ENCODE measurements around the gene AKAP7. TPM values are rescaled to one million over a fixed set of nuclear protein-coding genes. Genes with fewer than 3 reads are reported as not detected.
"Not testable (repeated sequence)": the region's sequence is repeated elsewhere in the genome, so short reads cannot be mapped to it uniquely, and the experiment has no call there.

AKAP7 gene
- total RNA-seq, 4 donors from 2014 or later, result 6.2 to 18.7 (median 8.4) TPM

- no peak for TF ChIP-seq POLR2A (IDR thresholded peaks at IDR 0.05; ENCODE audit: low read depth)
- TF ChIP-seq EP300 (IDR thresholded peaks at IDR 0.05), result no peak
- no peak for TF ChIP-seq CTCF (IDR thresholded peaks at IDR 0.05)
- TF ChIP-seq POLR2AphosphoS5 (IDR thresholded peaks at IDR 0.05), result no peak
- WGBS, result 86% methylated on average over 3 of the region's 3 CpGs
- intact Hi-C loops (cut with DNase I), result no loop called here
- H3K36me3 ChIP-seq, result no peaks in the 10 kb centered on the region
- peaks cover 0 to 17% (median 5%) of the 10 kb centered on the region in 4 donors for H3K9me3 ChIP-seq
- H3K27me3 ChIP-seq, result no peaks in the 10 kb centered on the region
- no peak overlapping the region for H3K4me3 ChIP-seq
- H3K27ac ChIP-seq (replicated peaks in 1 of 4), result no peak overlapping the region
- no peaks in the 10 kb centered on the region for H3K4me1 ChIP-seq
- no peak for DNase-seq (ENCODE audit: extremely low spot score)
Observed at GRCh38 chr6:131317516-131317915, 182.2 kb downstream of the AKAP7 start.

GRCh38 chr6:131321589-131321988 is 186.3 kb downstream of the AKAP7 start:
- Histone ChIP-seq H3K36me3 (no peaks in the 10 kb centered on the region), H3K9me3 (peaks cover 0 to 6% (median 0%) of the 10 kb centered on the region in 4 donors), H3K4me3 (no peak overlapping the region), H3K27me3 (no peaks in the 10 kb centered on the region), H3K27ac (replicated peaks in 1 of 4) (no peak overlapping the region), H3K4me1 (no peaks in the 10 kb centered on the region)
- 92% methylated on average over 1 of the region's 1 CpG for WGBS
- DNase-seq (ENCODE audit: extremely low spot score), result no peak
- intact Hi-C loops (cut with DNase I), result no loop called here
- no peak for TF ChIP-seq POLR2A (IDR thresholded peaks at IDR 0.05; ENCODE audit: low read depth)

- Histone ChIP-seq H3K9me3 (peaks cover 0 to under 1% (median 0%) of the 10 kb centered on the region in 4 donors), H3K4me3 (no peak overlapping the region), H3K27me3 (no peaks in the 10 kb centered on the region), H3K36me3 (no peaks in the 10 kb centered on the region), H3K27ac (replicated peaks in 1 of 4) (no peak overlapping the region), H3K4me1 (no peaks in the 10 kb centered on the region)
- 65% methylated on average over 1 of the region's 1 CpG for WGBS
- no peak for DNase-seq (ENCODE audit: extremely low spot score)
- intact Hi-C loops (cut with DNase I), result no loop called here
- TF ChIP-seq POLR2AphosphoS5 (IDR thresholded peaks at IDR 0.05) (no peak), CTCF (IDR thresholded peaks at IDR 0.05) (no peak), POLR2A (IDR thresholded peaks at IDR 0.05; ENCODE audit: low read depth) (no peak), EP300 (IDR thresholded peaks at IDR 0.05) (no peak)
Observed at GRCh38 chr6:131322125-131322524, 186.9 kb downstream of the AKAP7 start.

- intact Hi-C loops (cut with DNase I); H3K4me1 ChIP-seq; H3K4me3 ChIP-seq; H3K27me3 ChIP-seq; H3K9me3 ChIP-seq; H3K36me3 ChIP-seq; H3K27ac ChIP-seq (replicated peaks in 1 of 4); DNase-seq (ENCODE audit: extremely low spot score): not testable (repeated sequence)
- WGBS, result 93% methylated on average over 12 of the region's 14 CpGs
Observed at GRCh38 chr6:131325669-131326068, 190.4 kb downstream of the AKAP7 start.

GRCh38 chr6:131328727-131329126 is 193.5 kb downstream of the AKAP7 start:
- H3K4me3 ChIP-seq; H3K4me1 ChIP-seq; H3K27ac ChIP-seq (replicated peaks in 1 of 4); H3K36me3 ChIP-seq; H3K9me3 ChIP-seq; H3K27me3 ChIP-seq; intact Hi-C loops (cut with DNase I); DNase-seq (ENCODE audit: extremely low spot score): not testable (repeated sequence)
- 77% methylated on average over 4 of the region's 5 CpGs for WGBS

GRCh38 chr6:131331151-131331550 is 195.9 kb downstream of the AKAP7 start:
- H3K9me3 ChIP-seq, result no peaks in the 10 kb centered on the region
- intact Hi-C loops (cut with DNase I), result no loop called here
- no peak overlapping the region for H3K27ac ChIP-seq (replicated peaks in 1 of 4)
- H3K4me1 ChIP-seq, result no peaks in the 10 kb centered on the region
- no peak for DNase-seq (ENCODE audit: extremely low spot score)
- H3K36me3 ChIP-seq, result no peaks in the 10 kb centered on the region
- TF ChIP-seq EP300 (IDR thresholded peaks at IDR 0.05), result no peak
- TF ChIP-seq POLR2AphosphoS5 (IDR thresholded peaks at IDR 0.05), result no peak
- TF ChIP-seq CTCF (IDR thresholded peaks at IDR 0.05), result no peak
- no peak for TF ChIP-seq POLR2A (IDR thresholded peaks at IDR 0.05; ENCODE audit: low read depth)
- no peak overlapping the region for H3K4me3 ChIP-seq
- WGBS, result 60% methylated on average over 3 of the region's 3 CpGs
- H3K27me3 ChIP-seq, result no peaks in the 10 kb centered on the region
